Mesendoderm (in vitro differentiated cells): ENCODE measurements around the gene ZBTB46.

Experiments
- DNase-seq: peaks from one replicate; pipeline ENCODE4 v3.0.0; 2013
- H2AK5ac ChIP-seq: 2 replicates; pipeline ENCODE4 v1.6.1; 2013; ENCODE audit warnings: low read length, inconsistent platforms
- H2BK120ac ChIP-seq: 2 replicates; pipeline ENCODE4 v1.6.1; 2013; ENCODE audit warnings: low read depth, mild to moderate bottlenecking, low read length, moderate library complexity, mixed read lengths
- H2BK15ac ChIP-seq: replicated peaks from 2 replicates; pipeline ENCODE4 v1.6.1; 2013; ENCODE audit warnings: low read depth, mild to moderate bottlenecking, moderate library complexity
- H2BK5ac ChIP-seq: 2 replicates; pipeline ENCODE4 v1.6.1; 2013; ENCODE audit warnings: low read length, inconsistent platforms
- H3K18ac ChIP-seq: 2 replicates; pipeline ENCODE4 v1.6.1; 2013; ENCODE audit warnings: mild to moderate bottlenecking, low read length, mixed read lengths
- H3K23ac ChIP-seq: one replicate; pipeline ENCODE4 v1.6.1; 2013; ENCODE audit warnings: low read length
- H3K27ac ChIP-seq: 2 replicates; pipeline ENCODE4 v1.5.1; 2013; ENCODE audit warnings: low read depth, mild to moderate bottlenecking, inconsistent platforms, low read length, moderate library complexity
- H3K27me3 ChIP-seq: 2 replicates; pipeline ENCODE4 v1.6.1; 2013; ENCODE audit warnings: low read length, control low read depth, mild to moderate bottlenecking, inconsistent platforms; ENCODE audit not compliant: insufficient read depth, poor library complexity
- H3K36me3 ChIP-seq: 2 replicates; pipeline ENCODE4 v1.6.1; 2013; ENCODE audit warnings: low read length, inconsistent platforms; ENCODE audit not compliant: control insufficient read depth, insufficient read depth
- H3K4ac ChIP-seq: one replicate; pipeline ENCODE4 v1.6.1; 2013; ENCODE audit warnings: low read depth, mild to moderate bottlenecking, low read length, moderate library complexity
- H3K4me1 ChIP-seq: 2 replicates; pipeline ENCODE4 v1.6.1; 2013; ENCODE audit warnings: low read depth, low read length, inconsistent platforms; ENCODE audit not compliant: control insufficient read depth
- H3K4me2 ChIP-seq: 2 replicates; pipeline ENCODE4 v1.6.1; 2013; ENCODE audit warnings: low read length
- H3K4me3 ChIP-seq: 2 replicates; pipeline ENCODE4 v1.5.1; 2013; ENCODE audit warnings: mild to moderate bottlenecking, low read length
- H3K56ac ChIP-seq: one replicate; pipeline ENCODE4 v1.6.1; 2013; ENCODE audit warnings: low read length
- H3K79me1 ChIP-seq: 2 replicates; pipeline ENCODE4 v1.6.1; 2013; ENCODE audit warnings: low read length, inconsistent platforms
- H3K79me2 ChIP-seq: 2 replicates; pipeline ENCODE4 v1.6.1; 2013; ENCODE audit warnings: mild to moderate bottlenecking, low read length; ENCODE audit not compliant: control insufficient read depth, insufficient read depth
- H3K9ac ChIP-seq: 2 replicates; pipeline ENCODE4 v1.6.1; 2013; ENCODE audit warnings: low read length, inconsistent platforms
- H4K5ac ChIP-seq: one replicate; pipeline ENCODE4 v1.6.1; 2013; ENCODE audit warnings: low read length
- H4K8ac ChIP-seq: one replicate; pipeline ENCODE4 v1.6.1; 2013; ENCODE audit warnings: low read depth, mild to moderate bottlenecking, control low read depth, low read length, moderate library complexity
- WGBS: extraction: QIAGEN DNeasy Blood & Tissue Kit; methylation state at CpG from one replicate; pipeline ENCODE4 v1.1.7; 2013; ENCODE audit warnings: low lambda C conversion rate, missing lambda C conversion rate; ENCODE audit not compliant: insufficient coverage; ENCODE audit errors: extremely low coverage; 5-methylcytosine and 5-hydroxymethylcytosine counted together

ZBTB46 gene

DNA sequence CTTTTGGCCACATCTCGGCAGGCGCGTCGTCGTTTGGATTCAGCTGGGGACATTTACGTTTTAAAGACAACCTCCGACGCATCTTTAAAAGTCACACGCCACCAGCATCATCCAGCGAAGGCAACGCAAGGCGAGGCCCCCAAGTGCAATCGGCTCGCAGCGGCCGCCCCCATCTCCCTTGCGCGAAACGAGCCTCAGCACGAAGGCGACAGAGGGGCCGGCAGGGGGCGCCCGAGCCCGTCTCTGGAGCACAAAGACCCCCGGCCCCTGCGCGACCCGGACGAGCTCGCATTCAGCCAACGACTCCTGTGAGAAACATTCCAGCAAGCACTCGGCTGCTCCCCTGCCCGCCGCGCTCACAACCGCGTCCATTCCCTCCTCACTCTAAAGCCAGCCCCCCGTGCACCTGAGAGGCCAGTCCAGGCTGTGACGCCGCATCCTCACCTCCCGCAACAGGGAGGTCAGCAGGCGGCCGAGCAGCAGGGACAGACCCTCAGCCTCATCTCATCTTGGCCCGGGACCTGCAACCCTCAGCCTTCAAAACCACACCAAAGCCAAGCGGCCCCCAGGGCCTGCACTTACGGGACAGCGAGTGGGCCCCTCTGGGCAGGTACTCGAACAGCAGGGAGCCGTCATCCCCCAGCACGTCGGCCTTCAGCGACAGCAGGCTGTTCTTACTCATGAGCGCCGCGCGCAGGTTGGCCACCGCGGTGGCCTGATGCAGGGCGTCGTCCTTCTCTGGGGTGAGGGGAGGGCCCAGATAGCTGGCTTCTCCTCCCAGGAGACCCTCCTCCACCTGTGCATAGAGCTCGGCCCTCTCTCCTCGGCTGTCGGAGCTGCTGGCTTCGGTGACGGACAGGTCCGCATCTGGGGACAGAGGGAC lies 55.7 kb downstream of the ZBTB46 start:
- H3K18ac ChIP-seq, result no peak overlapping the region
- H3K4ac ChIP-seq, result no peak overlapping the region
- no peak overlapping the region for H4K5ac ChIP-seq
- peak overlapping the region; percentile 66 for H3K9ac ChIP-seq
- no peak overlapping the region for H2BK120ac ChIP-seq
- H3K79me2 ChIP-seq, result peaks cover 7% of the 10 kb centered on the region
- H3K4me1 ChIP-seq, result no peaks in the 10 kb centered on the region
- H3K4me2 ChIP-seq, result peak overlapping the region; percentile 87
- H4K8ac ChIP-seq, result no peak overlapping the region
- H3K36me3 ChIP-seq, result no peaks in the 10 kb centered on the region
- peaks cover 10% of the 10 kb centered on the region for H3K79me1 ChIP-seq
- H3K27ac ChIP-seq, result no peak overlapping the region
- no CpG with 5 or more reads among the region's 67 CpGs for WGBS
- H3K56ac ChIP-seq, result peak overlapping the region; percentile 77
- DNase-seq, result peak; percentile 85
- H2BK15ac ChIP-seq, result no peak overlapping the region
- no peak overlapping the region for H2AK5ac ChIP-seq
- H3K4me3 ChIP-seq, result no peak overlapping the region
- no peak overlapping the region for H3K23ac ChIP-seq
- H2BK5ac ChIP-seq, result no peak overlapping the region
- no peaks in the 10 kb centered on the region for H3K27me3 ChIP-seq

DNA sequence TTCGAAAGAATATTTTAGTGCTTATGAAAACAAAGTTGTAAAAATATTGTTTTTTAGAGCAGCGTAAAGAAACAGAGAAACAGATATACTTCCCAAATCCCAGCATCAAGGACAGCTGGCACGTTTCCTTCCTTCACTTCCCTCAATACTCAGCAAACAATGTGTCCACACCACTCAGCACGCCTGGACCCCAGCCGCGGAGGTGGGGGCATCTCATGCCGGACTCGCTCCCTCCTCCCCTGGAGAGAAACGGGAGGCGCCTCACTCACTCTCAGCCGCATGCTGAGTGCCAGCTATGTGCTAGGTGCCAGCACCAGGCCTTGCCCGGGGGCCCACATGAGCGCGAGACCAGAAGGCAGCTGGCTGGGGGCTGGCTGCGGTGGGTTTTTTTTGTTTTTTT lies 56.8 kb downstream of the ZBTB46 start:
- Histone ChIP-seq H3K79me2 (peaks cover 7% of the 10 kb centered on the region), H3K27me3 (no peaks in the 10 kb centered on the region), H3K79me1 (peaks cover 10% of the 10 kb centered on the region), H3K56ac (no peak overlapping the region), H4K8ac (no peak overlapping the region), H2BK120ac (no peak overlapping the region), H2BK5ac (no peak overlapping the region), H3K18ac (no peak overlapping the region), H3K36me3 (no peaks in the 10 kb centered on the region), H3K4me2 (no peak overlapping the region), H3K23ac (no peak overlapping the region), H3K27ac (no peak overlapping the region), H4K5ac (no peak overlapping the region), H2AK5ac (no peak overlapping the region), H3K4ac (no peak overlapping the region), H2BK15ac (no peak overlapping the region), H3K4me1 (no peaks in the 10 kb centered on the region), H3K9ac (no peak overlapping the region), H3K4me3 (no peak overlapping the region)
- no peak for DNase-seq
- no CpG with 5 or more reads among the region's 15 CpGs for WGBS

DNA sequence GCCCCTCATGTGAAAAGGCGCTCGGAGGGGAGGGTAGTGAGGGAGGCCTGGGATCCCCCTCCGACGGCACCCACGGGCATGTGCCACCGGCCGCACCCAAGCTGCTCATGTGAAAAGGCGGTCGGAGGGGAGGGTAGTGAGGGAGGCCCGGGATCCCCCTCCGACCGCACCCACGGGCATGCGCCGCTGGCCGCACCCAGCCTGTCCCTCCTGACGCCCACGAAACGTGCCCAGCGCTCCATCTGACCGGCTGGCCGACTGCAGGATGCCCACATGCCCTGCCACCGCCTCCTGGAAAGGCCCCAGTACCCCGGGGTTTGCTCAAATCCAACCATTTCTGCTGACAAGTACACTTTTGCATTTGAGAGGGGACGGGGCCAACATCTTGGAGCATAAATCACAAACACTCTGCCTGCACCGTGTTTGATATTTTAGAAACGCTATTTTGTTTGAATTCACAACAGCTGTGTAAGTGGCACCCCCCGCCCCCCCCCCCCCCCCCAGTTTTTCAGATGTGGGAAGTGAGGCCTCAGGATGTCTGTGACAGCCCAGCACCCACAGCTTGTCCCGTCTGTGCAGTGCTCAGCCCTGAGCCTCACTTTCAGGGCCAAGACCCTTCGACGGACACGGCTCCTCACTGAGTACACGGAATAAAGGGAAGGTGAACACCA lies 57.4 kb downstream of the ZBTB46 start:
- Histone ChIP-seq H2BK120ac (no peak overlapping the region), H3K56ac (no peak overlapping the region), H3K27me3 (no peaks in the 10 kb centered on the region), H3K9ac (no peak overlapping the region), H3K4me1 (no peaks in the 10 kb centered on the region), H2BK5ac (no peak overlapping the region), H3K27ac (no peak overlapping the region), H3K18ac (no peak overlapping the region), H4K5ac (no peak overlapping the region), H2BK15ac (no peak overlapping the region), H3K4me3 (no peak overlapping the region), H4K8ac (no peak overlapping the region), H3K4me2 (no peak overlapping the region), H3K4ac (no peak overlapping the region), H3K79me1 (peaks cover 10% of the 10 kb centered on the region), H3K23ac (no peak overlapping the region), H3K79me2 (peaks cover 7% of the 10 kb centered on the region), H2AK5ac (no peak overlapping the region), H3K36me3 (no peaks in the 10 kb centered on the region)
- DNase-seq, result no peak
- WGBS, result no CpG with 5 or more reads among the region's 33 CpGs

DNA sequence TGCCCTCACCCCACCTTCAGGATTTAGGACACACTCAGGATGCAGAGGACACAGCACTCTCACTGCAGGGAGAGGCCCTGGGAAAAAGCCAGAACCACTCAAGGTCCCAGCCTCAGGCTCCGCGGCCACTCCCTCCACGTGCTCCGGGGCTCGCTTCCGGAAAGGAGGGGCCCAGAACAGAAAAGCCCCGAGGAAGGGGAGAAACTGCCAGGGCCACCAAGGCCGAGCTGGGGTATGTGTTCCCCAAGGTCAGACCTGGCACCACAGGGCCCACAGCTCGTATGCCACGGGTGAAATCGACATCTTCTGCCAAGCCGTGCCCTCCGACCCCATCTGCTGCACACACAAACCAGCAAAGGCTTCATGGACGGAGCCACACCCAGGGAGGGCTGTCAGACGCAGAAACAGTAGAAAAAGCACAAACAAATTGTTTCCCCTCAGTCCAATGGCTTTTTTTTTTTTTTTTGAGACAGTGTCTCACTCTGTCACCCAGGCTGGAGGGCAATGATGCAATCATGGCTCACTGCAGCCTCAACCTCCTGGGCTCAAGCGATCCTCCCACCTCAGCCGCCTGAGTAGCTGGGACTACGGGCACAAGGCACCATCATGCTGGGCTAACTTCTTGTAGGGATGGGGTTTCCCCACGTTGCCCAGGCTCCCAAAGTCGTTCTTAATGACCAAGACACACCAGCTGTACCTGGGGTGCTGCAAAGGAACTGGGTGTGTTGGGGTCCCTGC lies 58.1 kb downstream of the ZBTB46 start:
- Histone ChIP-seq H3K4me3 (no peak overlapping the region), H3K4ac (no peak overlapping the region)

DNA sequence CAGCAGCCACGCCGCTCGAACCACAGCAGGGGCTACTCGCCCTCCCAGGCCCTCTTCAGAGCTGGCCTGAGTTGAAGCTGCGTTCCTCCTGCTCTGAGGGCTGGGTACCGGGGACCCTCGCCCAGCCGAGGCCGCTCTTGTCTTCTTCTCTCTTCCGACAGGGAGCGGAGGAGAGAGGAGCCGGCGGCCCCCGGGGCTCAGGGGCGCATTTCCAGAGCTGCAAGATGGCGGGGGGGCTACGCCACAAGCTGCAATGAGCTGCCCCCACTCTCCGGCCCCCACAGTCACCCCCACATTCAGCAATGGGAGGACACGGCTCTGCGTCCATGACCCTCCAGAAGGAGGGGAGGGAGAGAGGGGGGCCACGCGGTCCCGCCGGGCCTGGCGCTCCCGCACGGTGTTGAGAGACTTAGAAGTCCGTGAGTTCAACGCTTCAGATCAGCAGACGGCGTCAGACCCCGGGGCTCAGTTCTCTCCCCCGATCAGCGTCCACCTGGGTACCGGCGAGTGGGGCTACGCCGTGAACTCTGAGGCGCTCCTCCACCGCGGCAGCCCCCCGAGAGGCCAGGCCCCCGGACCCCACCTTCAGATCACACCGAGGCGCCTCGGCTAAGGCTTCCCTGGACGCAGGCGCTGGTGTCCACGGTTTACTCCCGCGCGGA lies 59.9 kb downstream of the ZBTB46 start:
- DNase-seq, result no peak
- no peaks in the 10 kb centered on the region for H3K36me3 ChIP-seq
- H2BK5ac ChIP-seq, result no peak overlapping the region
- H4K5ac ChIP-seq, result no peak overlapping the region
- no peaks in the 10 kb centered on the region for H3K79me2 ChIP-seq
- H3K4me1 ChIP-seq, result no peaks in the 10 kb centered on the region
- H3K79me1 ChIP-seq, result peaks cover 5% of the 10 kb centered on the region
- no peak overlapping the region for H4K8ac ChIP-seq
- no peak overlapping the region for H3K56ac ChIP-seq
- H2BK120ac ChIP-seq, result no peak overlapping the region
- no peak overlapping the region for H3K4ac ChIP-seq
- H2AK5ac ChIP-seq, result no peak overlapping the region
- WGBS, result no CpG with 5 or more reads among the region's 52 CpGs
- H3K18ac ChIP-seq, result no peak overlapping the region
- H3K4me2 ChIP-seq, result no peak overlapping the region
- H3K23ac ChIP-seq, result no peak overlapping the region
- no peak overlapping the region for H3K27ac ChIP-seq
- H3K9ac ChIP-seq, result no peak overlapping the region
- no peaks in the 10 kb centered on the region for H3K27me3 ChIP-seq
- H3K4me3 ChIP-seq, result no peak overlapping the region
- no peak overlapping the region for H2BK15ac ChIP-seq

More for the DNA sequence above, 58.1 kb downstream of the ZBTB46 start:
- Histone ChIP-seq H3K27ac (no peak overlapping the region), H4K8ac (no peak overlapping the region), H3K56ac (peak overlapping the region; percentile 25), H3K27me3 (no peaks in the 10 kb centered on the region), H3K79me2 (peaks cover 6% of the 10 kb centered on the region), H2BK5ac (no peak overlapping the region), H3K4me1 (no peaks in the 10 kb centered on the region), H2BK15ac (no peak overlapping the region), H3K36me3 (no peaks in the 10 kb centered on the region), H3K4me2 (no peak overlapping the region), H3K79me1 (peaks cover 10% of the 10 kb centered on the region), H3K9ac (no peak overlapping the region), H2AK5ac (no peak overlapping the region), H4K5ac (no peak overlapping the region), H3K23ac (no peak overlapping the region), H3K18ac (no peak overlapping the region), H2BK120ac (no peak overlapping the region)
- no CpG with 5 or more reads among the region's 20 CpGs for WGBS
- DNase-seq, result no peak
